Naive thymus-derived CD4-positive, alpha-beta T cell (primary cell): Measurements from ENCODE around the gene CAB39. TPM values are rescaled to one million over a fixed set of nuclear protein-coding genes. Genes with fewer than 3 reads are reported as not detected.
A peak's percentile ranks its signal among the peaks of the same experiment; 100 is the strongest.

Source experiments
- ATAC-seq: fragments of 150-1000 bp; cut with Tn5 transposase; 2 replicates; pipeline ENCODE4 v1.10.0; 2021; ENCODE audit warnings: mild to moderate bottlenecking, moderate library complexity
- CTCF ChIA-PET: fragments of 350-600 bp; sonication (Branson Sonifier 250); formaldehyde crosslinking; loops from one replicate; lab custom pipeline; 2021; ENCODE audit warnings: antibody characterized with exemption; lab: Charles Lee
- POLR2A ChIA-PET: fragments of 350-600 bp; sonication (Branson Sonifier 250); formaldehyde crosslinking; loops from one replicate; lab custom pipeline; 2021; ENCODE audit warnings: antibody characterized with exemption, inconsistent platforms; lab: Charles Lee
- DNase-seq, 9 donors: peaks; one replicate each; pipeline versions ENCODE4 v3.0.0 to v3.0.0-alpha.2; 2020 to 2022; ENCODE audit warnings: mixed read lengths in 1 of 9
- H3K27ac ChIP-seq: one replicate; pipeline ENCODE4 v1.7.0; 2013; ENCODE audit warnings: mild to moderate bottlenecking, low read depth, low read length, moderate library complexity
- H3K27me3 ChIP-seq, 2 donors: one replicate each; pipeline ENCODE4 v1.7.0; 2013; ENCODE audit warnings: low read length in 2 of 2, mild to moderate bottlenecking in 2 of 2, moderate library complexity in 2 of 2; ENCODE audit not compliant: control insufficient read depth in 2 of 2, insufficient read depth in 2 of 2
- H3K36me3 ChIP-seq, 3 experiments: 1 replicate in 2 of 3; 2 replicates in 1 of 3; pipeline ENCODE4 v1.7.0; 2013; ENCODE audit warnings: low read length in 3 of 3, mild to moderate bottlenecking in 3 of 3, moderate library complexity in 1 of 3; ENCODE audit not compliant: insufficient read depth in 3 of 3, control insufficient read depth in 2 of 3
- H3K4me1 ChIP-seq, 2 donors: one replicate each; pipeline ENCODE4 v1.7.0; 2013; ENCODE audit warnings: low read length in 2 of 2, mild to moderate bottlenecking in 2 of 2, moderate library complexity in 1 of 2; ENCODE audit not compliant: control insufficient read depth in 2 of 2, insufficient read depth in 2 of 2
- H3K4me3 ChIP-seq: 2 replicates; pipeline ENCODE4 v1.7.0; 2013; ENCODE audit warnings: mild to moderate bottlenecking, low read length
- H3K9me3 ChIP-seq, 3 experiments: 1 replicate in 2 of 3; 2 replicates in 1 of 3; pipeline ENCODE4 v1.7.0; 2013; ENCODE audit warnings: low read length in 3 of 3; ENCODE audit not compliant: control insufficient read depth in 2 of 3
- H3K27ac Mint-ChIP-seq, 9 donors: one replicate each; pipeline ENCODE4 v1.8.0; 2020 to 2022; ENCODE audit warnings: mixed read lengths in 9 of 9, mild to moderate bottlenecking in 8 of 9, moderate library complexity in 5 of 9, inconsistent platforms in 2 of 9
- H3K27me3 Mint-ChIP-seq, 5 donors: one replicate each; pipeline ENCODE4 v1.8.0; 2021 to 2022; ENCODE audit warnings: mixed read lengths in 5 of 5, mild to moderate bottlenecking in 1 of 5
- H3K36me3 Mint-ChIP-seq, 5 donors: one replicate each; pipeline ENCODE4 v1.8.0; 2020 to 2022; ENCODE audit warnings: mixed read lengths in 5 of 5, mild to moderate bottlenecking in 3 of 5, inconsistent platforms in 1 of 5
- H3K4me1 Mint-ChIP-seq, 7 donors: one replicate each; pipeline ENCODE4 v1.8.0; 2020 to 2022; ENCODE audit warnings: mixed read lengths in 7 of 7, mild to moderate bottlenecking in 3 of 7, inconsistent platforms in 1 of 7
- H3K4me3 Mint-ChIP-seq, 10 donors: one replicate each; pipeline ENCODE4 v1.8.0; 2020 to 2022; ENCODE audit warnings: mild to moderate bottlenecking in 10 of 10, mixed read lengths in 10 of 10, moderate library complexity in 6 of 10, inconsistent platforms in 2 of 10
- H3K9me3 Mint-ChIP-seq, 11 donors: one replicate each; pipeline ENCODE4 v1.8.0; 2020 to 2022; ENCODE audit warnings: mixed read lengths in 11 of 11, mild to moderate bottlenecking in 4 of 11, inconsistent platforms in 1 of 11, moderate library complexity in 1 of 11
- intact Hi-C, 2 donors: fragments of 100-400 bp; cut with micrococcal nuclease; formaldehyde crosslinking; loops; one replicate each; pipeline ENCODE4 v1.15.1; 2023
- polyA plus RNA-seq, 2 donors: library from polyadenylated mRNA; unstranded; fragments of 300-500 nt; fragmentation: Illumina TruSeq; gene quantifications; one replicate each; pipeline ENCODE4 v1.2.3, GENCODE V29; 2021
- total RNA-seq, 6 experiments: library from RNA in 5 of 6; stranded (reverse) in 5 of 6; gene quantifications; 1 replicate in 5 of 6; 2 replicates in 1 of 6; pipeline ENCODE4 v1.2.3 and lab custom pipeline; 2021 to 2026

The CAB39 gene
- total and polyA plus RNA-seq, 7 experiments from 2014 or later, result 71.0 to 186 (median 79.4) TPM

DNA sequence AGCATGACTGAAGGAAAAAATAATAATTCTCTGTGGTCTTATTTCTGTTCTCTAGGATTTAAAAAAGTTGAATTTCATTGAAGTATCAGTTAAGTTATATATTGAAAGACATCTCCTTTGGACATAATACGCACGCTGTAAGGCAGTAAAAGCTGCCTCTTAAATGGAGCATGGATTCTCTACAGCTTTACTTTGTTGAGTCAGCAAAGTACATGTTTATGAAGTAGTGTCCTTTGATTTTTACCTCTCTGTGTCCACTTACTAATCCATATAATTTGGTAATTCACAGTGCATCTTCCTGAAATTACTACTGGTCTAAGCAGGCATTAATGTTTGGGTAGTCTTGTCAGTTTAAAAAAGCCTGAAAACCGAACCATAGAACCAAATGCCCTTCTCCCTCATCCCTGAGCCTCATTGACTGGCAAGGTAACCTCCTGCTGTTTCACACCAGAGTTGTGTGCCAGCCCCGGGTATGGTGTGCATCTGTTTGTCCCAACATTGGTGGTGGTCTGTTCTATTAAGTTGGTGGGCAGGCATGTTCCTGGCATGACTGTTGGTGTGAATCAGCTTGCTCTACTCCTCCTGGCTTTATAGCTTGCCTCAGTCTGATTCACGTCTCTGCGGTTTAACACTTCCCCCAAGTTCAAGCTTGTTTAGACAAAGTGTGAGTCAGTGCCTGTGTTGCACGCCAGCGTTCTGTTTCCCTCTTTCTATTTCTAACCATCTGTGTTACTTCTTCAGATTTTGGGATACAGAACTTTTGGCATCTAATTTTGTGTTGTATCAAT, 81.1 kb downstream of the CAB39 start:
- peak in 8 of 9 donors; percentile 33 to 70 (median 49) for DNase-seq
- Mint-ChIP-seq H3K9me3 (peaks cover 2 to 11% (median 7%) of the 10 kb centered on the region in 11 donors), H3K27ac (peak overlapping the region in 8 of 9 donors; percentile 82 to 94 (median 90)), H3K4me3 (peak overlapping the region; percentile 22 to 82 (median 64)), H3K36me3 (peaks cover 22 to 66% (median 45%) of the 10 kb centered on the region in 5 donors), H3K4me1 (peaks cover 20 to 65% (median 55%) of the 10 kb centered on the region in 7 donors), H3K27me3 (no peaks in the 10 kb centered on the region)
- H3K9me3 ChIP-seq, result peaks cover 2 to 4% (median 3%) of the 10 kb centered on the region in 3 experiments
- ChIA-PET CTCF (interaction anchor here (0.6 to 1.3 kb wide), 2 partner anchors 9 to 80 kb away, joined by 3 to 6 read pairs; no protein-coding TSS in a partner anchor), POLR2A (interaction anchor here (0.6 to 2.4 kb wide), 8 partner anchors 12 to 82 kb away, joined by 3 to 15 read pairs (median 4); no protein-coding TSS in a partner anchor)
- H3K36me3 ChIP-seq, result peaks cover 0 to 46% (median 0%) of the 10 kb centered on the region in 3 experiments
- intact Hi-C loops, result loop anchor here (1.0 to 10.0 kb wide), 8 partner anchors 12 to 999 kb away; partner anchors contain the start of genes SP100 (in 2 of the 2) and CAB39 (in 1 of the 2)
- peak overlapping the region; percentile 39 for H3K27ac ChIP-seq
- peaks cover 34 to 47% of the 10 kb centered on the region in 2 donors for H3K4me1 ChIP-seq
- ATAC-seq, result peak; percentile 95
- H3K27me3 ChIP-seq, result no peaks in the 10 kb centered on the region
- peak overlapping the region; percentile 3 for H3K4me3 ChIP-seq

DNA sequence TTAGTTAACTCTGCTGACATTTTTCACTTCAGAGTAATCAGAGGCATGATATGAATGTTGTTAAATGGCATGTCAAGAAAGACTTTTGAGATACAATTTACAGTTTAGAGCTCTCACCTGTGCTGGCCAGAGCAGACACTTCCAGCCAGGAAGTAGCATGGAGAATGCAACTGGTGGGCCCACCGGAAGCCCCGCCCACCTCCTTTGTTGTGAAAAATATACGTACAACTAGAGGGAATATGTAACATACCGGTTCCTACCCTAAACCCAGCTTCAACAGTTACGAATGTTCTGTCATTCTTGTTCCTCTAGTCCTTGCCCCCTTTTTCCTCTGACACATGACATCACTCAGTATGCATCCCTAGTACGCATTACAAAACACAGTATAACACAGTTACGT, 81.9 kb downstream of the CAB39 start:
- DNase-seq, result peak in 3 of 9 donors; percentile 7 to 26 (median 10)
- CTCF ChIA-PET, result interaction anchor here (0.5 to 1.3 kb wide), 5 partner anchors 17 to 265 kb away, joined by 3 to 6 read pairs (median 4); no protein-coding TSS in a partner anchor
- peaks cover 16 to 59% (median 43%) of the 10 kb centered on the region in 5 donors for H3K36me3 Mint-ChIP-seq
- Histone ChIP-seq H3K36me3 (peaks cover 0 to 43% (median 4%) of the 10 kb centered on the region in 3 experiments), H3K9me3 (no peaks in the 10 kb centered on the region), H3K27ac (peak overlapping the region; percentile 39), H3K4me3 (peak overlapping the region; percentile 3), H3K4me1 (peaks cover 34 to 52% of the 10 kb centered on the region in 2 donors), H3K27me3 (no peaks in the 10 kb centered on the region)
- peak overlapping the region in 9 of 10 donors; percentile 22 to 82 (median 67) for H3K4me3 Mint-ChIP-seq
- ATAC-seq, result peak; percentile 19
- H3K27ac Mint-ChIP-seq, result peak overlapping the region in 8 of 9 donors; percentile 82 to 94 (median 90)
- peaks cover 0 to 6% (median 2%) of the 10 kb centered on the region in 11 donors for H3K9me3 Mint-ChIP-seq
- intact Hi-C loops, result loop anchor here (1.0 to 10.0 kb wide), 8 partner anchors 13 to 1000 kb away; partner anchors contain the start of genes SP100 (in 2 of the 2) and CAB39 (in 1 of the 2)
- H3K27me3 Mint-ChIP-seq, result no peaks in the 10 kb centered on the region
- peaks cover 20 to 61% (median 56%) of the 10 kb centered on the region in 7 donors for H3K4me1 Mint-ChIP-seq
- POLR2A ChIA-PET, result interaction anchor here (1.1 to 2.4 kb wide), 6 partner anchors 13 to 80 kb away, joined by 3 to 15 read pairs (median 6); no protein-coding TSS in a partner anchor

DNA sequence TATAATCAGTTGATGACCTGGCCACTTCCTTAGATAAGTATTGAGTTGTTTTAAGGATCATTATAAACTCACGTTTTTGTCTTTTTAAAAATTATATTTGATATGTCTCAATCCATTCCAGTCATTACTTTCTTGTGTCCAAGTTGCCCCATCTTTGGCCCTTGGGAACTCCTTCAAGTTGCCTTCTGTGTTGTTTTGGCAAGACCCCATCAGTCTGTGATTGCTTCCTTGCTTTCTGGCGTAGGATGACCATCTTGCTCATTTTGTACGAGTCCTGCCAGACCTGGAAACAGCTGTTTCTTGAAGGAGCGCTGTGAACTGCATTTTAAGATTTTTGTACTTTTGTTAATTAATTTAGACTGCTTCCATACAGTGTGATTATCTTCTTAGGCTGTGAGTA, 83.2 kb downstream of the CAB39 start:
- H3K27ac ChIP-seq, result no peak overlapping the region
- H3K9me3 Mint-ChIP-seq, result peaks cover 0 to 3% (median 0%) of the 10 kb centered on the region in 11 donors
- peaks cover 4 to 43% (median 9%) of the 10 kb centered on the region in 3 experiments for H3K36me3 ChIP-seq
- ChIA-PET POLR2A (interaction anchor here (0.7 to 1.5 kb wide), 2 partner anchors 28 to 82 kb away, joined by 3 to 6 read pairs; no protein-coding TSS in a partner anchor), CTCF (interaction anchor here (0.6 to 1.6 kb wide), 4 partner anchors 82 to 302 kb away, joined by 3 to 10 read pairs (median 3); partner anchors contain the start of gene CAB39)
- no peak overlapping the region for H3K4me3 ChIP-seq
- H3K27ac Mint-ChIP-seq, result peak overlapping the region in 2 of 9 donors; percentile 27 to 56
- DNase-seq (no peak), ATAC-seq (no peak)
- H3K9me3 ChIP-seq, result no peaks in the 10 kb centered on the region
- H3K36me3 Mint-ChIP-seq, result peaks cover 17 to 53% (median 38%) of the 10 kb centered on the region in 5 donors
- intact Hi-C loops, result loop anchor here (2.0 to 10.0 kb wide), 6 partner anchors 34 to 1001 kb away; partner anchors contain the start of gene SP100 (in 2 of the 2)
- H3K4me1 ChIP-seq, result peaks cover 34 to 52% of the 10 kb centered on the region in 2 donors
- H3K4me1 Mint-ChIP-seq, result peaks cover 19 to 55% (median 44%) of the 10 kb centered on the region in 7 donors
- H3K27me3 Mint-ChIP-seq, result no peaks in the 10 kb centered on the region
- H3K27me3 ChIP-seq, result no peaks in the 10 kb centered on the region
- peak overlapping the region in 1 of 10 donors; percentile 19 for H3K4me3 Mint-ChIP-seq

DNA sequence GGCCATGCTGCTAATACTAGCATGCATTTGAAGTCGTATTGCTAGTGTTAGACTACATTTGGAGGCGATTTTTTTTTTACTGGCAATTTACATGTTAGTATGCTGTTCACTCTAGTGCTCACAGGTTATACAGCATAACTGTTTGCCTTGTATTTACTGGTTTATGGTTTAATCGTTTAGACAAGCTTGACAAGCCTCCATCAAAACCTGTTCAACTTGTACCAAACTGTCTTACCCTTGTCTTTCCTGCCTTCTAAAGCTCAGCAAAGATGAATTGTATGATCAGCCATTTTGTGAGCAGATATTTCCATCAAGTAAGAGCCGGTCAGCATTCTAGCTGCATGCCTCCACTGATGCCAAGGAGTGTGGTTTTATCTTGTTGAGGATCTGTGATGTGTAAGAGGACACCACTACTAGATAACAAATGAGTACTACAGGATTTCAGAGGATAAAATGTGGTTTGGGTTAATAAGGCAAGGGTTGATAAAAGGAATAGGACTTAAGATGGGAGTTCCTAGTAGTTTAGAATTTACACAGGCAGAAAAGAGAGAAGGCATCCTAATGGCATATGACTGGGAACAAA, 83.7 kb downstream of the CAB39 start:
- ATAC-seq, result no peak
- peaks cover 14 to 51% (median 37%) of the 10 kb centered on the region in 5 donors for H3K36me3 Mint-ChIP-seq
- DNase-seq, result no peak
- H3K4me3 ChIP-seq, result no peak overlapping the region
- no peaks in the 10 kb centered on the region for H3K9me3 ChIP-seq
- H3K9me3 Mint-ChIP-seq, result peaks cover 0 to 3% (median 0%) of the 10 kb centered on the region in 11 donors
- peaks cover 34 to 52% of the 10 kb centered on the region in 2 donors for H3K4me1 ChIP-seq
- peaks cover 4 to 43% (median 9%) of the 10 kb centered on the region in 3 experiments for H3K36me3 ChIP-seq
- intact Hi-C loops, result loop anchor here (5.0 to 10.0 kb wide), 5 partner anchors 34 to 1002 kb away; partner anchors contain the start of gene SP100 (in 2 of the 2)
- peak overlapping the region in 1 of 9 donors; percentile 27 for H3K27ac Mint-ChIP-seq
- ChIA-PET POLR2A (interaction anchor here (0.5 to 1.5 kb wide), 5 partner anchors 29 to 92 kb away, joined by 3 to 6 read pairs (median 3); no protein-coding TSS in a partner anchor), CTCF (interaction anchor here (0.6 to 1.6 kb wide), 5 partner anchors 82 to 384 kb away, joined by 3 to 10 read pairs (median 3); partner anchors contain the start of gene CAB39)
- H3K4me1 Mint-ChIP-seq, result peaks cover 18 to 51% (median 42%) of the 10 kb centered on the region in 7 donors
- no peaks in the 10 kb centered on the region for H3K27me3 Mint-ChIP-seq
- H3K4me3 Mint-ChIP-seq, result peak overlapping the region in 1 of 10 donors; percentile 19
- no peaks in the 10 kb centered on the region for H3K27me3 ChIP-seq
- H3K27ac ChIP-seq, result peak overlapping the region; percentile 28

GRCh38 chr2:230797515-230798495, 85.2 kb downstream of the CAB39 start:
- Histone ChIP-seq H3K27ac (peak overlapping the region; percentile 8), H3K4me1 (peaks cover 34 to 52% of the 10 kb centered on the region in 2 donors), H3K4me3 (no peak overlapping the region), H3K36me3 (peaks cover 4 to 32% (median 9%) of the 10 kb centered on the region in 3 experiments), H3K9me3 (no peaks in the 10 kb centered on the region), H3K27me3 (no peaks in the 10 kb centered on the region)
- Mint-ChIP-seq H3K27me3 (no peaks in the 10 kb centered on the region), H3K27ac (peak overlapping the region in 2 of 9 donors; percentile 59 to 71), H3K9me3 (peaks cover 0 to 3% (median 0%) of the 10 kb centered on the region in 11 donors), H3K36me3 (peaks cover 15 to 47% (median 32%) of the 10 kb centered on the region in 5 donors), H3K4me1 (peaks cover 12 to 40% (median 34%) of the 10 kb centered on the region in 7 donors), H3K4me3 (peak overlapping the region in 1 of 10 donors; percentile 8)
- CTCF ChIA-PET, result interaction anchor here (0.6 to 2.6 kb wide), 24 partner anchors 9 to 996 kb away, joined by 3 to 14 read pairs (median 4); no protein-coding TSS in a partner anchor
- peak; percentile 28 for ATAC-seq
- intact Hi-C loops, result loop anchor here (1.0 to 10.0 kb wide), 12 partner anchors 35 to 1003 kb away; partner anchors contain the start of genes SP100 (in 2 of the 2) and CAB39 (in 1 of the 2)
- POLR2A ChIA-PET, result interaction anchor here (0.5 to 2.2 kb wide), 7 partner anchors 14 to 388 kb away, joined by 3 to 22 read pairs (median 5); no protein-coding TSS in a partner anchor
- DNase-seq, result no peak
